NCI-H128 (cell line): Measurements from ENCODE around the gene SCNN1G.
A peak's percentile ranks its signal among the peaks of the same experiment; 100 is the strongest.

Experiments
- DNase-seq: peaks from one replicate; lab custom pipeline; 2025; ENCODE audit not compliant: unreplicated experiment; lab: John Stamatoyannopoulos, UW

Gene SCNN1G

DNA sequence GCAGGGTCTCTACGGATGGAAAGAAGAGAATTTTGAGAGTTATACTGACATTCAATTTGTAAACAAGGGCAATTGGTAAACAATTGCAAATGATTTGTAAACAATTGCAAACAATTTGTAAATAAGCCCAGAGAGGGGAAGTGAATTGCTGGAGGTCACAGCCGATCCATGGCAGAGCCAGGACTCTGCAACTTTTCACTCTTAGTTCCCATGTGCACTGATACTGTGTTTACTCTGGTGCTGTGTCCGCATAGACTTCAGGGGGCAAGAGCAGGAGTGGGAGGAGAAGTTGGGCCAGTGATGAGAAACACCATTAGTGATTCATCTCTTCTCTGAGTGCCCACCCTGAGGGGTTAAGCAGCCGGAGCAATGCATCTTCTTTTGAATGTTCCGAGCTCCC is 14.0 kb downstream of the SCNN1G start:
- no peak for DNase-seq

GRCh38 chr16:23202166-23202565 is 19.6 kb downstream of the SCNN1G start:
- no peak for DNase-seq

- peak; percentile 90 for DNase-seq
Measured at GRCh38 chr16:23206986-23207385, 24.4 kb downstream of the SCNN1G start.

GRCh38 chr16:23207485-23207884 is 24.9 kb downstream of the SCNN1G start:
- DNase-seq, result peak; percentile 80

DNA sequence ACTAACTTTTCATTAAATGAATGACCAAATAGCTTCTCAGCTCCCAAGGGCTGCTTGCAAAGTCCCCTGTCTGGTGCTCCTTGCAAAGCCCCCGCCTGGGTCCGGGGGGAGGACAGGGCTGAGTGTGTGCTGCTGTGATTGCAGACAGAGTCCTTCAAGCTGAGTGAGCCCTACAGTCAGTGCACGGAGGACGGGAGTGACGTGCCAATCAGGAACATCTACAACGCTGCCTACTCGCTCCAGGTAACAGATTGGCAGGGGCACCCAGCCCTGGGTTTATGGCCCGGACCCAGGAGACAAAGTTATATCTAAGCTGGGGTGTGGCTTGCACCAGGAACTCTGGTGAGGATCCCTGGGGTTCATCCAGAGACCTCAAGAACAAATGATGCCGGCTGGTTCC is 27.1 kb downstream of the SCNN1G start:
- no peak for DNase-seq

DNA sequence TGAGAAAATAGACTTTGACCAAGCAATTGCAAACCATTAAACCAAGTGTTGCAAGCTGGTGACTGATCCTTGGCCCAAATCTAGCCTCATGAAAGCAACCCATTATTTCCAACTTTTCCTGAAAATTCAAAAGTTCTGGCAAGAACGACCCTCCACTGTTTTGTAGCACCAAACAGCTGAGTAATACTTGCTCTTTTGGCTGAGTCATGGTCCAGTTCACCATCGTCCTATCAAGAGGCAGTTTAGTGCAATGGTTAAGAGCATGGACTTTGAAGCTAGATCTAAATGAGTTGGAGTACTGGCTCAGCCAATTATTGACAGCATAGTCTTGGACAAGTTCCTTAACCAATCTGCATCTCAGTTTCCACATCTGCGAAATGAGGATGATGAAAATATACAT is 31.3 kb downstream of the SCNN1G start:
- no peak for DNase-seq

DNA sequence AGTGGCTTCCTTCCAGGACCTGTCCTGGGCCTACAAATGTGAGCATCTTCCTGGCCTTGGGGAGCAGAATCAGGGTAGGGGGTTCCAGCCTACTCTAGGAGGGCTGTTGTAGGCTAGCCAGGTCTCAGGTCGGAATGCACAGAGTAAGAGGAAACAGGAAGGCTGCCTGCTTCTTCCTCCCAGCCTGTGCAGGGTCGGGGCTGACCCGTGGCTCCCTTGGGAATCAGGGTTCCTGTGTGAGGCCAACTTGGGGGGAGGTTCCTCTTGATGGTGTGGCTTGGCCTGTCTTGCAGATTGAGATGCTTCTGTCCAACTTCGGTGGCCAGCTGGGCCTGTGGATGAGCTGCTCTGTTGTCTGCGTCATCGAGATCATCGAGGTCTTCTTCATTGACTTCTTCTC is 32.3 kb downstream of the SCNN1G start:
- DNase-seq, result no peak

DNA sequence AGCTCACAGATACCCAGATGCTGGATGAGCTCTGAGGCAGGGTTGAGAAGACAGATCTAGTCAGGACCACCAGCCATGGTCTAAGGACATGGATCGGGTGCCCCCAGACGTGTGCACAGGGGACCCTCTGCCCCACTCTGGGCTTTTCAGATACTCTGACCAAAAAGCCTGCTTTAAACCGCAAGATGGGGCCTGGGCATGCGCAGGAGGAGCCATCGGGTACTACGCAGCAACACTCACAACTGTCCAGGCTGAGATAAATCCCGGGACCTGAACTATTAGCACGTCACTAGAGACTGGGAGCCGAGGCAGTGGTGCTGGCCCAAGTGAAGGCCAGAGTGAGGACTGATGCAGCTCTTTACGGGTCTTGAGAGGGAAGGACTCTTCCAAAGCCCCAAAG is 32.9 kb downstream of the SCNN1G start:
- DNase-seq, result no peak

DNA sequence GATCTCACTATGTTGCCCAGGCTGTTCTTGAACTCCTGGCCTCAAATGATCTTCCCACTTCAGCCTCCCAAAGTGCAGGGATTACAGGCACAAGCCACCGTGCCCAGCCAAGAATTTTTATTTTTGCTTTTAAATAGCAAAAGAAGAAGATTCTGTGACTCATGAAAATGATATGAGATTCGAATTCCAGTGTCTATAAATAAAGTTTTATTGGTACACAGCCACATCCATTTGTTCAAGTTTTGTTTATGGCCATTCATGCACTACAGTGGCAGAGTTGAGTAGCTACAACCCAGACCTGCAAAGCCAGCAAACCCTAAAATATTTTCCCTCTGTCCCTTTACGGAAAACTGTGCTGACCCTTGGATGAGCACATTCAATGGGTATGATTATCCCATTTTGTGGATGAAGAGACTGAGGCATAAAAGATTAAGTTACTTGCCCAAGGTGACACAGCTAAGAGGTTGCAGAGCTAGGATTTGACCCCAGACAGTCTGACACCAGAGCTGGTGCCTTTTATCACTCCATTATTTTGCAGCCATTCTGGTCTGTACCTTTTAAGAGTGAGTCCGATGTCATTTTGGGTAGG is 34.2 kb downstream of the SCNN1G start:
- no peak for DNase-seq

GRCh38 chr16:23217646-23218045 is 35.1 kb downstream of the SCNN1G start:
- DNase-seq, result no peak

DNA sequence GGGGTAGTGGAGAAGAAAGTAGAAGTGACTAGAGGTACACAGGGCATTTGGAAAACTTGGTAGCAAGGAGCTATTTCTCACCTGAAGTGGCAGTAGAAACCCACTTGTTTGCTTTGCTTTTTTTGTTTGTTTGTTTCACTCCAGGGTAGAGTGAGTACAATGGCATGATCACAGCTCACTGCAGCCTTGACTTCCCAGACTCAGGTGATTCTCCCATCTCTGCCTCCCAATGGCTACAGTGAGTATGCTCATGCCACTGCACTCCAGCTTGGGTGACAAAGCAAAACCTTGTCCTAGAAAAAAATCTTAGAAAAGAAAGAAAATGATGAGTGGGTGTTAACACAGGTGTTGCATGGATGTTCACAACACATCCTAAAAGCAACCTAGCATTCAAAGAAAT is 40.4 kb downstream of the SCNN1G start:
- DNase-seq, result no peak

- DNase-seq, result no peak
Measured at GRCh38 chr16:23223368-23223767, 40.8 kb downstream of the SCNN1G start.

GRCh38 chr16:23225109-23225508 is 42.6 kb downstream of the SCNN1G start:
- DNase-seq, result no peak

DNA sequence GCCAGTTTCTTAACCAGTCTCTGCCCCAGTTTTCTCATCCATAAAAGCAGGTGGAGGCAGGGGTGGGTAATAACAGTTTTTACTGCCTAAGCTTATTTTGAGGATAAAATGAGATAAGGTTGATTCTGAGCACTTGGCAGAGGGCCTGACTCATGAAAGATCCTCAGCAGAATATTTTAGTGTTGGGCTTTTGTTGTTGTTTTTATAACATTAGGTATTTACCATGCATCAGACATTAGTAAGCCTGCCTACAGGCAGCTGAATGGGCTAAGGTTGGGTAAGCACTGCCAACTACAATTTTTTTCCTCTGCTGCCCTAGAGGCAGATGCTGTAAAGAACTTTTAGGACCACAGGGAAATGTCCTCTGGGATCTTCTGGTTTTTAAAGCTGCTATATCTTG is 43.1 kb downstream of the SCNN1G start:
- DNase-seq, result no peak

DNA sequence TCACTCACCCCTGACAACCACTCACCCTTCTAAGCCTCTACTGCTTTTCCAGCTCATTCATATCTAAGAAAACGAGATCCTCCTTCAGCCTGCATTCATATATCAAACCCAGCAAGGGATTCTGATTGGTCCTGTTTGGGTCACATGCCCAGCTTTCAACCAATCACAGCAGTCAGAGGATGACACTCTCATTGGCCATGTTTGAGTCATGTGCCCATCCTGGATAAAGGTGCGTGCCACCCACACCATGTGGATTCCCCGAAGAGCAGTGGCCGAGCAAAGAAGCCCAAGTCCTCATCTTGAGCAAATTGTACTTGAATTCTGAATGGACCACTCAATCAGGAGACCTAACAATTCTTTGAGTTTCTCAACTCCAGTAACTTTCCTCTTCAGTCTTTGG is 45.0 kb downstream of the SCNN1G start:
- no peak for DNase-seq

GRCh38 chr16:23229714-23230113 is 47.2 kb downstream of the SCNN1G start:
- no peak for DNase-seq

- peak; percentile 23 for DNase-seq
Measured at GRCh38 chr16:23232806-23233205, 50.3 kb downstream of the SCNN1G start.

DNA sequence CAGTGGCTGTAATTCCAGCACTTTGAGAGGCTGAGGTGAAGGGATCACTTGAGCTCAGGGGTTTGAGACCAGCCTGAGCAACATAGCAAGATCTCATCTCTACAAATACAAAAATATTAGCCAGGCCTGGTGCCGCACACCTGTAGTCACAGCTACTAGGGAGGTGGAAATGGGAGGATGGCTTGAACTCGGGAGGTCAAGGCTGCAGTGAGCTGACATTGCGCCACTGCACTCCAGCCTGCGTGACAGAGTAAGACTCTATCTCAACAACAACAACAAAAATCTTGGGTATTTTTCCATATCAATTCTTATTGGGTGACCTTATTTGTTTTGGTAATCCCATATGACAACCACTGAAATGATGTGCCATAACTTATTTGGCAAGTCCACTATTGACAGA is 52.6 kb downstream of the SCNN1G start:
- no peak for DNase-seq

GRCh38 chr16:23236983-23237382 is 54.4 kb downstream of the SCNN1G start:
- no peak for DNase-seq

DNA sequence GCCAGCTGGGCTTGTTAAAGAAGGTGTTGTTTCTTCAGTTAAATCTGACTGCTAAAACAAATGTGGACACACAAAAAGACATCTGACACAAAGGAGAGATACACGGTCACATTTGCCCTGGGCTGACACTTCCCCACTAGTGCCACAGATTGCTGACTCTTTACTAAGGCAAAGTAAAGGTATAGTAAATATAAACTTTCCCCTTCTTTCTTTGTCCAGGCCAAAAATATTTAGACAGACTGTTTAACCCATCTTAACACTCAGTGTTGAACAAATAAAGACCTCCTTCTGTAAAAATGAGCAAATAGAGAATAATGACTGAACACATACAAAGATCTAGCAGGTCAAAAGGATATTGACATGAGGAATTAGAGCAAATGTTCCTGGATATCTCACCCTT is 58.4 kb downstream of the SCNN1G start:
- DNase-seq, result no peak

- no peak for DNase-seq
Measured at GRCh38 chr16:23244122-23244521, 61.6 kb downstream of the SCNN1G start.

- no peak for DNase-seq
Measured at GRCh38 chr16:23245268-23245667, 62.7 kb downstream of the SCNN1G start.

GRCh38 chr16:23248261-23249194 is 66.0 kb downstream of the SCNN1G start:
- no peak for DNase-seq
